ENCODE data around the gene F7.
A peak's percentile ranks its signal among the peaks of the same experiment; 100 is the strongest.
"Not testable (repeated sequence)": the region's sequence is repeated elsewhere in the genome, so short reads cannot be mapped to it uniquely, and the experiment has no call there.

F7 gene

GRCh38 chr13:113073942-113074341 is 31.6 kb upstream of the F7 start:
- DNase-seq: no peak

DNA sequence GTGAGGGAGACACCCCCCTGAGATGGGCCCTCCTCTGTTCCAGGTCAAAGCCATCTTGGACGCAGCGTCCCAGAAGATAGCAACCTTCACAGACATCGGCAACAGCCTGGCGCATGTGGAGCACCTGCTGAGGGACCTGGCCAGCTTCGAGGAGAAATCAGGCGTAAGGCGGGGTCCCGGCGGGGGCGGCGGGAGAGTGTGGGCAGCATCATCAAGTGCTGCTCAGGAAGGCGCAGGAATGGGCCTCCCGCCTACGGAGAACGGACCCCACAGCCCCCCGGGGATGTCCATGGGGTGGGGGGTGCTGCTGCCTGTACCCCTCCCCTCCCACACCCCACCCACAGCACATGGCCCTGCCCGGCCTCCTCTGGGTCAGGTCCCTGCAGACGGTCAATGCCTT is 31.2 kb upstream of the F7 start:
- no peak for DNase-seq

- no peak for DNase-seq
Observed at GRCh38 chr13:113074876-113075275, 30.7 kb upstream of the F7 start.

GRCh38 chr13:113075711-113076110 is 29.9 kb upstream of the F7 start:
- no peak for DNase-seq

GRCh38 chr13:113076681-113077401 is 28.8 kb upstream of the F7 start:
- no peak for DNase-seq

- no peak for DNase-seq
Observed at GRCh38 chr13:113077566-113077952, 28.0 kb upstream of the F7 start.

DNA sequence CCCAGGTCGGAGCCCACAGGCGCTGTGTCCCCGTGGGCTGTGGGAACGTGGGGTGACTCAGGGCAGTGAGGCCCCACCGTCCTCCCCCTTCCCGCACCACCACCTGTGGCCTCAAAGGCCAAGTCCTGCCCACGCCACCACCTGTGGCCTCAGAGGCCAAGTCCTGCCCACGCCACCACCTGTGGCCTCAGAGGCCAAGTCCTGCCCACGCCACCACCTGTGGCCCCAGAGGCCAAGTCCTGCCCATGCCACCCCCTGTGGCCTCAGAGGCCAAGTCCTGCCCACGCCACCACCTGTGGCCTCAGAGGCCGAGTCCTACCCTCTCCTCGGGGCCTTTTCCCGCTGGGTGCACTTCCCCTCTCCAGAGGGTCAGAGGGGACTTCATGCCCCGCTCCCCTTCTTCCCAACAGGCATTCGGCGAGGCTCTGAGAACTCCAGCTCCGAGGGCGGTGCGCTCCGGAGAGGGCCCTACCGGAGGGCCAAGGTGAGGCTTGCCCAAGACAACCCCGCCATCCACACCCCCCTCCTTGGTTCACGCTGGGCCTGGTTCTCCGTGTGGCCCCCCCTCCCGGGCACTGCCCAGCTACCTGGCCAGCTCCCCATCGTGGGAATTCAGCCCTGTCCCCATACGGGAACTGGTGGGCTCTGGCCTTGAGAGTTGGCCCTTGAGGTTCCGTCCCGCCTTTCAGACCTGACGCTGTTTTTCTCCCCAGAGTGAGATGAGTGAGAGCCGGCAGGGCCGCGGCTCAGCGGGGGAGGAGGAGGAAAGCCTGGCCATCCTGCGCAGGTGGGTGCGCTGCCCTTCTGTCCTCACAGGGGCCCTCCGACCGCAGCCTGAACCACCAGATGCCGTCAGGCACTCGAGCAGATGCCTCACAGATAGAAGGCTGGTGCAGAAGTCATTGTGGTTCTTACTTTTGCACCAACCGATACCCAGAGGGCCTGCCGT is 27.4 kb upstream of the F7 start:
- DNase-seq: no peak

GRCh38 chr13:113078902-113079780 is 26.4 kb upstream of the F7 start:
- DNase-seq: peak; percentile 82

- not testable (repeated sequence) for DNase-seq
Observed at GRCh38 chr13:113079781-113080080, 25.9 kb upstream of the F7 start.

DNA sequence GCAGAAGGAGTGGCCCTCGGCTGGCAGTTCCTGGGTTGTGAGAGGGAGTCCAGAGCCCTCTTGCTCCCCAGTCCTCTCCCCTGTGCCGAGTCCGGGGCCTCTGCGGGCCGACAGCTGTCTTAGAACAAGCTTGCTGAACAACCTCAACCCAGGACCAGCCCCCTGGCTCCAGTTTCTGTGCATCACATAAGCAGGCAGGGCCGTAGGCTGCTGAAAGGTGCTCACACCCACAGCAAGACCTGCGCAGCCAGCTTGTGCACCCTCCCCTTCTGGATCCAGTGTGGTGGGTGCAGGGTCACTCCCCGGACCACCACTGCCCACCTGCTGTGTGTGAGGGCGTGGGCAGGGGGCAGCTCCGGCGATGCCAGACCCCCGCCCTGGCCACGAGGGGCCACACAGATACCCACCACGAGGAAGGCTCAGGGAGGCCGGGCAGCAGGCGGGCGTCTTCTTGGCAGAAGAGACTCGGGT is 25.2 kb upstream of the F7 start:
- DNase-seq: no peak

- no peak for DNase-seq
Observed at GRCh38 chr13:113080901-113081521, 24.6 kb upstream of the F7 start.

GRCh38 chr13:113082198-113083021 is 23.2 kb upstream of the F7 start:
- DNase-seq: no peak

GRCh38 chr13:113083022-113083373 is 22.6 kb upstream of the F7 start:
- DNase-seq: no peak

DNA sequence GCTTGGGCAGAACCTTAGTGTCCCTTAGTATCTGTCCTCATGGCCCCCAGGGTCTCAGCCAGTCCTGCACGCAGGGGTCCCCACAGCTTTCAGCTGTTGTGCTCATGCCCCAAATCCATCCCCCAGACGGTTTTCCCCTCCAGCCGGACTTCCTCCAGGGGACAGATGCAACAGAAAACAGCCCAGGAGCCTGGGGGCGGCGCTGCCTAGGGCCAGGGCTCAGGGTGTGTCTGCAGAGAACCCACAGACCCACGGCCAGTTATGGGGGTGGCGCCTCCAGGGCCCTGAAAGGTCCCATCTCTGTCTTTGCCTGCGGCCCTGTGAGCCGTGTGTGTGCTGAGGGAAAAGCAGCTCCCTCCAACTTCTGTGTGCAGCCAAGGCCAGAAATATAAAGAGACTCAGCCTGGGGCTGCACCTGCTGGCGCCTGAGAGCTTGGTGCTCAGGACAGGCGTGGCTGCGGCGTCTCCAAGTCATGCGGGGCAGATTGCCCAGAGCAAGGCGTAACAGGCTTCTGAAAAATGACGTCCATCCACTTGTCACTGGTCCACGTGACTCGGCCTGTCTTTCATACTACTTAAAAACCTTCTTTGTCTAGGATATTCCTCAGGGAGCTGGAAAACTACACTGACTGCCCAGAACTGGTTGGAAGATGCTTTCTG is 22.1 kb upstream of the F7 start:
- peak; percentile 82 for DNase-seq

DNA sequence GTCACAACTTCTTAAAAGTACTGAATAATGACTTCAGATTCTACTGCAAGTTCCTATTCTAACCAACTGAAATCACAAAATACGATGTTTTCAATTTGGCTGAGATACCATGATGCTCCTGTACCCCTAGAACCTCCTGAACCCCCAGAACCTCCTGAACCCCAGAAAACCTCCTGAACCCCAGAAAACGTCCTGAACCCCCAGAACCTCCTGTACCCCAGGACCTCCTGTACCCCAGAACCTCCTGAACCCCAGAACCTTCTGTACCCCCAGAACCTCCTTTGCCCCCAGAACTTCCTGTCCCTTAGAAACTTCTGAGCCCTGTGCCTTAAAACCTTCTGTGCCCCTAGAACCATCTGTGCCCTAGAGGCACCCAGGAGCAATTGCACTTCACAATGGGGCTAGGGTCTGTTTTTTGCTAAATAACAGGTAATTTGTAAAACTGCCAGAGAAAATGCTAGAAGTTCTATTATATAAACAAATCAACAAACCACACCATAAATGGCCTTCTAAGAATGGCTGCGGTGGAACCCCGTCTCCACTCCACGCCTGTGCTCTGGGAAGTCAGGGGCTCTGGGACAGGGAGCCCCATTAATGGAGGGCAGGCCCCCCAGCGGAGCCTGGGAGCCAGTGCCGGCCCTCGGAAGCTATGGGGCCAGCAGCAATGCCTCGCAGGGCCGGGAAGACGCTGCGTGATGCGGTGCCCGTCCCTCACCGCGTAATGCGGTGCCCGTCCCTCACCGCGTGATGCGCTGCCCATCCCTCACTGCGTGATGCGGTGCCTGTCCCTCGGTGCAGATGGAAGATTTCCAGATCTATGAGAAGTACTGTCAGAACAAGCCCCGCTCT is 21.3 kb upstream of the F7 start:
- DNase-seq: no peak

GRCh38 chr13:113084943-113085540 is 20.5 kb upstream of the F7 start:
- no peak for DNase-seq

DNA sequence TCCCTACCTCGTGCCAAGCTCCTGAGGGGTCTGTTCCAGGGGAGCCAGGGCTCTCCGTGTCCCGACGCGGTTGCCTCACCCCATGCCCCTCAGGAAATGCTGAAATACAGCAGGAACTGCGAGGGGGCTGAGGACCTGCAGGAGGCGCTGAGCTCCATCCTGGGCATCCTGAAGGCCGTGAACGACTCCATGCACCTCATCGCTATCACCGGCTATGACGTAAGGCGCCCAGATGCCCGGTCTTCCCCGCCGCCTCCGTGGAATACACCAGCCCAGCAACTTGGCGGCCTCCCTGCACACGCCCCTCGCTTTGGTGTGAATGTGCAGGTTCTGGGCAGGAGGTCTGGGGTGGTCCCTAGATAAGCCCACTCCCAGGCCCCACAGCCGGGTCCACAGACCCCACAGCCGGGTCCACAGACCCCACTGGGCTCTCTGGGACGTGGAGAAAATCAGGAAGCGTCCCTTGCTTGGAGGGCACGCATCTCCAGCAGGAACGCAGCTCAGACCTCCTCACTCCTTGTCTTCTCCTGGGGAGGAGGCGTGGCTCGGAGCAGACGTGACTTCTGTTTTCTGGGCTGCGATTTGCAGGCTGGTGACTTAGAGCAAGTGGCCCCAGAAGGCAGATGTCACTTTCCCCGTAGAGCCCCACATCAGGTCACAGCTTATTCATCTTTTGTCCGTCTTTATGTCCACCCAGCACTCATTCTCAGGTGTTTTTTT is 19.4 kb upstream of the F7 start:
- DNase-seq: no peak

DNA sequence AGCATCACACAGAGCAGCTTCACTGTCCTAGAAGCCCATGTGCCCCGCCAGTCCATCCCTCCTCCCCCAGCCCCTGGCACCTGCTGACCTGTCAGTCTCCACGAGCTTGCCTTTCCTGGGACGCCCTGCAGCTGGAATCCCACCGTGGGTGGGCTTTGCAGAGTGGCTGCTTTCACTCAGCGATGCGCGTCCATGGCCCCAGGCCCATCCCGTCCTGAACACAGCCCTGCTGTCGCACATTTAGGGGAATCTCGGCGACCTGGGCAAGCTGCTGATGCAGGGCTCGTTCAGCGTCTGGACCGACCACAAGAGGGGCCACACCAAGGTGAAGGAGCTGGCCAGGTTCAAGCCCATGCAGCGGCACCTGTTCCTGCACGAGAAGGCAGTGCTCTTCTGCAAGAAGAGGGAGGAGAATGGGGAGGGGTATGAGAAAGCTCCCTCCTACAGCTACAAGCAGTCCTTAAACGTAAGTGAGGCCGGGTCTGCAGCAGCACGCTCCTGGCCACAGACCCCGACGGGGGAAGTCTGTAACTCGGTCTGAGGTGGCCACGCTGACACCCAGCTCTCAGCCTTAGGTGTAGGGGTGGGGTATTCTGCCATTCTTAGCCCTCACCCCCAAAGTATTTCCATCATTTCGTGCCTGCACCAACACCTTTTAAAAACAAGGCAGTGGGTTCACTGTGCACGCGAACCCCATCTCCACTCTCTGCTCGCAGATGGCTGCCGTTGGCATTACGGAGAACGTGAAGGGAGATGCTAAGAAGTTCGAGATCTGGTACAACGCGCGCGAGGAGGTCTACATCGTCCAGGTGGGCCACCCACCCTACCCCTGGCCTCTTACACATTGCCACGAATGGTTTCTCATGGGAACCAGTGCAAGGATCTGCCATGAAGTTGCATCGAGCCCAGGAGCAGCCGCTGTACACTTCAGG is 18.3 kb upstream of the F7 start:
- DNase-seq: no peak

Data from right hindlimb (tissue), 1 donor.